HUES48 (cell line): ENCODE measurements around the gene KRTAP10-12.

ENCODE experiments used
- H3K27ac ChIP-seq: one replicate; pipeline ENCODE4 v1.7.0; 2013; ENCODE audit warnings: low read depth, low read length, inconsistent platforms
- H3K27me3 ChIP-seq: 2 replicates; pipeline ENCODE4 v1.6.1; 2013; ENCODE audit warnings: mild to moderate bottlenecking, low read length; ENCODE audit not compliant: control insufficient read depth, insufficient read depth
- H3K36me3 ChIP-seq: 2 replicates; pipeline ENCODE4 v1.6.1; 2013; ENCODE audit warnings: low read length; ENCODE audit not compliant: control insufficient read depth, insufficient read depth
- H3K4me1 ChIP-seq: 2 replicates; pipeline ENCODE4 v1.6.1; 2013; ENCODE audit warnings: mild to moderate bottlenecking, low read length; ENCODE audit not compliant: control insufficient read depth, insufficient read depth
- H3K4me3 ChIP-seq: 2 replicates; pipeline ENCODE4 v1.5.1; 2013; ENCODE audit warnings: mild to moderate bottlenecking, low read depth, low read length
- H3K9ac ChIP-seq: 2 replicates; pipeline ENCODE4 v1.6.1; 2013; ENCODE audit warnings: mild to moderate bottlenecking, low read depth, low read length, moderate library complexity
- H3K9me3 ChIP-seq: 2 replicates; pipeline ENCODE4 v1.6.1; 2013; ENCODE audit warnings: low read length; ENCODE audit not compliant: control insufficient read depth, insufficient read depth

Gene KRTAP10-12

GRCh38 chr21:44718093-44718492 lies 21.1 kb downstream of the KRTAP10-12 start:
- Histone ChIP-seq H3K9ac (no peak overlapping the region), H3K9me3 (no peaks in the 10 kb centered on the region), H3K27ac (no peak overlapping the region), H3K4me1 (peaks cover 33% of the 10 kb centered on the region), H3K4me3 (no peak overlapping the region), H3K36me3 (no peaks in the 10 kb centered on the region), H3K27me3 (peaks cover 26% of the 10 kb centered on the region)

- Histone ChIP-seq H3K36me3 (no peaks in the 10 kb centered on the region), H3K27me3 (peaks cover 26% of the 10 kb centered on the region), H3K9me3 (no peaks in the 10 kb centered on the region), H3K9ac (no peak overlapping the region), H3K27ac (no peak overlapping the region), H3K4me3 (no peak overlapping the region), H3K4me1 (peaks cover 35% of the 10 kb centered on the region)
These were observed 21.6 kb downstream of the KRTAP10-12 start for GRCh38 chr21:44718571-44718970.

- no peaks in the 10 kb centered on the region for H3K9me3 ChIP-seq
- H3K9ac ChIP-seq = no peak overlapping the region
- H3K27ac ChIP-seq = no peak overlapping the region
- H3K36me3 ChIP-seq = no peaks in the 10 kb centered on the region
- H3K27me3 ChIP-seq = peaks cover 20% of the 10 kb centered on the region
- H3K4me3 ChIP-seq = no peak overlapping the region
- peaks cover 30% of the 10 kb centered on the region for H3K4me1 ChIP-seq
These were observed 23.2 kb downstream of the KRTAP10-12 start for GRCh38 chr21:44720170-44720569.

DNA sequence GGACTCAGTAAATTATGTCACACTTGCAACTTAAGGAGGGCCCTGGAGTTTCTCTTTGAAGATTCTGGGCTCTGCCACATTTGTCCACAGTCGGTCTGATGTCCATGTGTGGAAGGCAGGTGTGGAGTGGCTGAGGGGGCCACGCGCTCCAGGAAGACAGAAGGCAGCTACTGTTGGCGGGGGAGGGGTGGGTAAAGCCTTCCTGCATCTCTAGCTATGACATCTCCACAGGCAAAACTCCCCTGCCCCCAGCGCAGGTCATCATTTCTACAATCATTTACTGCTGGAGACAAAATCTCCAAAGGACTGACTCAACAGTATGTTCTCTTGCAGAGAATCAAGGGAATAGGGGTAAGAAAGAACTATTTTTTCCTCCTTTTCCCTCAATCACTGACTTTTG lies 25.8 kb downstream of the KRTAP10-12 start:
- Histone ChIP-seq H3K4me1 (peaks cover 28% of the 10 kb centered on the region), H3K27ac (peak overlapping the region; percentile 20), H3K36me3 (no peaks in the 10 kb centered on the region), H3K27me3 (peaks cover 17% of the 10 kb centered on the region), H3K9ac (no peak overlapping the region), H3K4me3 (no peak overlapping the region), H3K9me3 (no peaks in the 10 kb centered on the region)

- Histone ChIP-seq H3K4me1 (peaks cover 21% of the 10 kb centered on the region), H3K4me3 (peak overlapping the region; percentile 29; the same call in 1 of the 2 replicates), H3K9me3 (no peaks in the 10 kb centered on the region), H3K27me3 (peaks cover 17% of the 10 kb centered on the region), H3K27ac (peak overlapping the region; percentile 20), H3K9ac (0 out of 2 replicates have a peak overlapping the region, but pooled peaks have one; percentile 14), H3K36me3 (no peaks in the 10 kb centered on the region)
These were observed 26.5 kb downstream of the KRTAP10-12 start for GRCh38 chr21:44723177-44724131.

GRCh38 chr21:44724196-44724595 lies 27.2 kb downstream of the KRTAP10-12 start:
- Histone ChIP-seq H3K36me3 (no peaks in the 10 kb centered on the region), H3K4me3 (no peak overlapping the region), H3K27me3 (peaks cover 17% of the 10 kb centered on the region), H3K9ac (no peak overlapping the region), H3K9me3 (no peaks in the 10 kb centered on the region), H3K4me1 (peaks cover 16% of the 10 kb centered on the region), H3K27ac (no peak overlapping the region)

DNA sequence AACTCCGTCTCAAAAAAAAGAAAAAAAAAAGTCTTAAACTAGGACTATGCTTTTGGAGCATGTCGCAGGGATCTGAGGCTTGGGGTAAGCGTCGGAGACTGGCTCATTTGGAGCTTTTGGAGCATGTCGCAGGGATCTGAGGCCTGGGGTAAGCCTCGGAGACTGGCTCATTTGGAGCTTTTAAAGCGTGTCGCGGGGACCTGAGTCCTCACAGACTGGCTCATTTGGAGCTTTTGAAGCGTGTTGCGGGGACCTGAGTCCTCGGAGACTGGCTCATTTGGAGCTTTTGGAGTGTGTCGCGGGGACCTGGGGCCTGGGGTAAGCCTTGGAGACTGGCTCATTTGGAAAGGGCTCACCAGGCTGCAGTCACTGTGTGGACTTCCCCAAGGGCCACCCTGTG lies 28.0 kb downstream of the KRTAP10-12 start:
- Histone ChIP-seq H3K36me3 (no peaks in the 10 kb centered on the region), H3K27me3 (peaks cover 17% of the 10 kb centered on the region), H3K4me3 (no peak overlapping the region), H3K9me3 (no peaks in the 10 kb centered on the region), H3K9ac (no peak overlapping the region), H3K4me1 (peaks cover 16% of the 10 kb centered on the region), H3K27ac (no peak overlapping the region)

GRCh38 chr21:44726826-44727225 lies 29.9 kb downstream of the KRTAP10-12 start:
- no peaks in the 10 kb centered on the region for H3K36me3 ChIP-seq
- peaks cover 17% of the 10 kb centered on the region for H3K27me3 ChIP-seq

GRCh38 chr21:44727321-44727720 lies 30.3 kb downstream of the KRTAP10-12 start:
- Histone ChIP-seq H3K4me3 (no peak overlapping the region), H3K27ac (no peak overlapping the region), H3K27me3 (peaks cover 17% of the 10 kb centered on the region), H3K36me3 (no peaks in the 10 kb centered on the region), H3K4me1 (peaks cover 16% of the 10 kb centered on the region), H3K9me3 (no peaks in the 10 kb centered on the region), H3K9ac (no peak overlapping the region)

More at GRCh38 chr21:44726826-44727225, 29.9 kb downstream of the KRTAP10-12 start:
- Histone ChIP-seq H3K9me3 (no peaks in the 10 kb centered on the region), H3K4me3 (no peak overlapping the region), H3K9ac (no peak overlapping the region), H3K27ac (no peak overlapping the region), H3K4me1 (peaks cover 16% of the 10 kb centered on the region)

DNA sequence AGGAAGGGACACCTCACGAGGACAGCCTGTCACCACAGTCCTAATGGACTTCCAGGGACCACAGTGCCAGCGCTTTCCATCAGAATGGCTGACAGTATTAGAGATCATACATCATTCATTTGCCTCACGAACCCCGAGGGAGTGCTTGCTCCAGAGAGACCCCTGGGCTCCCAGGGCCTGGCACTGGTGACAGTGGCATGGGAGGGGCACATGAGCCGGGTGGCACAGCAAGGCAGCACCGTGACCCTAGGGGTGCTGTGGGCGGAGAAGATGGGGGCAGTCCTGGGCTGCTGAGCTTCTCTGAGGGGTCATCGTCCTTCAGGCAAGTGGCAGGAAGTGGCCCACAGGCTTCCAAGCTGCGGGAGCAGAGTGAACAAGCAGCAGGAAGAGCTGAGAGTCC lies 30.8 kb downstream of the KRTAP10-12 start:
- H3K27me3 ChIP-seq = peaks cover 14% of the 10 kb centered on the region
- no peaks in the 10 kb centered on the region for H3K9me3 ChIP-seq
- H3K4me1 ChIP-seq = peaks cover 12% of the 10 kb centered on the region
- H3K9ac ChIP-seq = no peak overlapping the region
- no peaks in the 10 kb centered on the region for H3K36me3 ChIP-seq
- no peak overlapping the region for H3K4me3 ChIP-seq
- H3K27ac ChIP-seq = no peak overlapping the region

GRCh38 chr21:44728716-44729115 lies 31.7 kb downstream of the KRTAP10-12 start:
- Histone ChIP-seq H3K9ac (no peak overlapping the region), H3K27ac (no peak overlapping the region), H3K9me3 (no peaks in the 10 kb centered on the region), H3K27me3 (peaks cover 5% of the 10 kb centered on the region), H3K4me3 (no peak overlapping the region), H3K4me1 (0 out of 2 replicates have a peak, but pooled peaks cover 3% of the 10 kb centered on the region), H3K36me3 (no peaks in the 10 kb centered on the region)
